ENCODE data around the gene JAKMIP2.
"Not testable (repeated sequence)": the region's sequence is repeated elsewhere in the genome, so short reads cannot be mapped to it uniquely, and the experiment has no call there.

JAKMIP2 gene

GRCh38 chr5:147659166-147659929 lies 123.2 kb downstream of the JAKMIP2 start:
- DNase-seq (ENCODE audit: low read depth in 1 of 2, low spot score in 1 of 2), result no peak

- DNase-seq (ENCODE audit: low read depth in 1 of 2, low spot score in 1 of 2), result no peak
Measured at GRCh38 chr5:147658293-147658932, 124.1 kb downstream of the JAKMIP2 start.

GRCh38 chr5:147648597-147648996 lies 133.9 kb downstream of the JAKMIP2 start:
- DNase-seq (ENCODE audit: low read depth in 1 of 2, low spot score in 1 of 2), result no peak

GRCh38 chr5:147645197-147645596 lies 137.3 kb downstream of the JAKMIP2 start:
- DNase-seq (ENCODE audit: low read depth in 1 of 2, low spot score in 1 of 2), result no peak

GRCh38 chr5:147644460-147644859 lies 138.1 kb downstream of the JAKMIP2 start:
- no peak for DNase-seq (ENCODE audit: low read depth in 1 of 2, low spot score in 1 of 2)

GRCh38 chr5:147643142-147643541 lies 139.4 kb downstream of the JAKMIP2 start:
- no peak for DNase-seq (ENCODE audit: low read depth in 1 of 2, low spot score in 1 of 2)

GRCh38 chr5:147642666-147643065 lies 139.9 kb downstream of the JAKMIP2 start:
- DNase-seq (ENCODE audit: low read depth in 1 of 2, low spot score in 1 of 2), result no peak

- DNase-seq (ENCODE audit: low read depth in 1 of 2, low spot score in 1 of 2), result no peak
Measured at GRCh38 chr5:147639321-147639720, 143.2 kb downstream of the JAKMIP2 start.

- no peak for DNase-seq (ENCODE audit: low read depth in 1 of 2, low spot score in 1 of 2)
Measured at GRCh38 chr5:147636729-147636984, 145.9 kb downstream of the JAKMIP2 start.

- DNase-seq (ENCODE audit: low read depth in 1 of 2, low spot score in 1 of 2), result no peak
Measured at GRCh38 chr5:147635882-147636728, 146.4 kb downstream of the JAKMIP2 start.

GRCh38 chr5:147635439-147635838 lies 147.1 kb downstream of the JAKMIP2 start:
- not testable (repeated sequence) for DNase-seq (ENCODE audit: low read depth in 1 of 2, low spot score in 1 of 2)

GRCh38 chr5:147633173-147633572 lies 149.4 kb downstream of the JAKMIP2 start:
- DNase-seq (ENCODE audit: low read depth in 1 of 2, low spot score in 1 of 2), result no peak

- DNase-seq (ENCODE audit: low read depth in 1 of 2, low spot score in 1 of 2), result no peak
Measured at GRCh38 chr5:147631428-147632003, 151.0 kb downstream of the JAKMIP2 start.

- no peak for DNase-seq (ENCODE audit: low read depth in 1 of 2, low spot score in 1 of 2)
Measured at GRCh38 chr5:147629196-147629595, 153.3 kb downstream of the JAKMIP2 start.

GRCh38 chr5:147628058-147628895 lies 154.3 kb downstream of the JAKMIP2 start:
- no peak for DNase-seq (ENCODE audit: low read depth in 1 of 2, low spot score in 1 of 2)

GRCh38 chr5:147626464-147626863 lies 156.1 kb downstream of the JAKMIP2 start:
- no peak for DNase-seq (ENCODE audit: low read depth in 1 of 2, low spot score in 1 of 2)

GRCh38 chr5:147621016-147621415 lies 161.5 kb downstream of the JAKMIP2 start:
- DNase-seq (ENCODE audit: low read depth in 1 of 2, low spot score in 1 of 2), result no peak

- DNase-seq (ENCODE audit: low read depth in 1 of 2, low spot score in 1 of 2), result no peak
Measured at GRCh38 chr5:147619281-147619878, 163.1 kb downstream of the JAKMIP2 start.

- DNase-seq (ENCODE audit: low read depth in 1 of 2, low spot score in 1 of 2), result no peak
Measured at GRCh38 chr5:147617711-147618350, 164.7 kb downstream of the JAKMIP2 start.

GRCh38 chr5:147617191-147617606 lies 165.3 kb downstream of the JAKMIP2 start:
- DNase-seq (ENCODE audit: low read depth in 1 of 2, low spot score in 1 of 2), result no peak
